Measurements from ENCODE around the gene DNAJC27. TPM values are rescaled to one million over a fixed set of nuclear protein-coding genes. Genes with fewer than 3 reads are reported as not detected.

DNAJC27 gene
- total RNA-seq, 4 donors from 2014 or later, result 7.1 to 14.2 (median 8.6) TPM

- ATAC-seq, result no peak
- no peaks in the 10 kb centered on the region for H3K9me3 ChIP-seq
- 30 to 53% methylated on average over 6 of the region's 6 CpGs for WGBS, 2 donors (ENCODE audit: low coverage in 1 of 2)
- no peaks in the 10 kb centered on the region for H3K36me3 ChIP-seq
- TF ChIP-seq POLR2AphosphoS5 (IDR thresholded peaks at IDR 0.05), result no peak
- no peak for TF ChIP-seq POLR2A (IDR thresholded peaks at IDR 0.05)
- TF ChIP-seq EP300 (IDR thresholded peaks at IDR 0.05), result no peak
- TF ChIP-seq CTCF (IDR thresholded peaks at IDR 0.05), result no peak
- no peak overlapping the region for H3K27ac ChIP-seq
- H3K4me1 ChIP-seq, result no peaks in the 10 kb centered on the region
- no peak overlapping the region for H3K4me3 ChIP-seq
- H3K27me3 ChIP-seq, result no peaks in the 10 kb centered on the region
These were observed 21.8 kb upstream of the DNAJC27 start for GRCh38 chr2:24993406-24994145.

GRCh38 chr2:24986372-24986771, 14.6 kb upstream of the DNAJC27 start:
- H3K36me3 ChIP-seq, result no peaks in the 10 kb centered on the region
- H3K27ac ChIP-seq, result peak overlapping the region in 1 of 4 donors; percentile 33
- H3K9me3 ChIP-seq, result no peaks in the 10 kb centered on the region
- 15 to 29% methylated on average over 2 to 3 of the region's 3 CpGs for WGBS, 2 donors (ENCODE audit: low coverage in 1 of 2)
- H3K4me3 ChIP-seq, result no peak overlapping the region
- H3K4me1 ChIP-seq, result peaks cover 5 to 32% (median 12%) of the 10 kb centered on the region in 3 donors
- H3K27me3 ChIP-seq, result no peaks in the 10 kb centered on the region
- TF ChIP-seq EP300 (IDR thresholded peaks at IDR 0.05) (no peak), POLR2A (IDR thresholded peaks at IDR 0.05) (no peak), POLR2AphosphoS5 (IDR thresholded peaks at IDR 0.05) (no peak), CTCF (IDR thresholded peaks at IDR 0.05) (no peak)
- no peak for ATAC-seq

- 60 to 72% methylated on average over 8 of the region's 8 CpGs for WGBS, 2 donors (ENCODE audit: low coverage in 1 of 2)
These were observed 13.8 kb upstream of the DNAJC27 start for GRCh38 chr2:24985511-24985910.

GRCh38 chr2:24984912-24985311, 13.2 kb upstream of the DNAJC27 start:
- H3K27me3 ChIP-seq, result no peaks in the 10 kb centered on the region
- H3K4me1 ChIP-seq, result peaks cover 5 to 32% (median 12%) of the 10 kb centered on the region in 3 donors
- no peaks in the 10 kb centered on the region for H3K9me3 ChIP-seq
- H3K4me3 ChIP-seq, result no peak overlapping the region
- TF ChIP-seq POLR2A (IDR thresholded peaks at IDR 0.05), result no peak
- no peak for TF ChIP-seq EP300 (IDR thresholded peaks at IDR 0.05)
- TF ChIP-seq CTCF (IDR thresholded peaks at IDR 0.05), result no peak
- TF ChIP-seq POLR2AphosphoS5 (IDR thresholded peaks at IDR 0.05), result no peak
- WGBS, 2 donors (ENCODE audit: low coverage in 1 of 2), result 6 to 30% methylated on average over 2 to 7 of the region's 8 CpGs
- peak overlapping the region; percentile 28 to 63 (median 48) for H3K27ac ChIP-seq
- H3K36me3 ChIP-seq, result peaks cover 0 to 4% of the 10 kb centered on the region in 2 donors
- peak; percentile 71 for ATAC-seq

More at GRCh38 chr2:24985511-24985910, 13.8 kb upstream of the DNAJC27 start:
- no peak for ATAC-seq
- H3K36me3 ChIP-seq, result no peaks in the 10 kb centered on the region
- no peak overlapping the region for H3K4me3 ChIP-seq
- H3K9me3 ChIP-seq, result no peaks in the 10 kb centered on the region
- no peak for TF ChIP-seq CTCF (IDR thresholded peaks at IDR 0.05)
- no peak for TF ChIP-seq POLR2AphosphoS5 (IDR thresholded peaks at IDR 0.05)
- H3K4me1 ChIP-seq, result peaks cover 5 to 32% (median 12%) of the 10 kb centered on the region in 3 donors
- peak overlapping the region in 3 of 4 donors; percentile 28 to 57 (median 40) for H3K27ac ChIP-seq
- H3K27me3 ChIP-seq, result no peaks in the 10 kb centered on the region

Measured in gastroesophageal sphincter (tissue), 4 donors.